OCI-LY1 (cell line): Measurements from ENCODE around the gene ANKRD42.

ENCODE experiments used
- EZH2 ChIP-seq: fragments of 200-600 bp; sonication (generic), shearing (Covaris generic); IDR thresholded peaks from 2 replicates; pipeline ENCODE4 v1.8.0; 2017; ENCODE audit warnings: borderline replicate concordance, mixed run types, mild to moderate bottlenecking, antibody characterized with exemption, low read length, moderate library complexity, mixed read lengths
- TF ChIP-seq, protein P1 (sequence below): fragments of 200-600 bp; sonication (generic), shearing (Covaris generic); IDR thresholded peaks from 2 replicates; pipeline ENCODE4 v1.5.1; 2017; ENCODE audit warnings: mild to moderate bottlenecking, antibody characterized with exemption, low read length, moderate library complexity, mixed read lengths

DNA sequence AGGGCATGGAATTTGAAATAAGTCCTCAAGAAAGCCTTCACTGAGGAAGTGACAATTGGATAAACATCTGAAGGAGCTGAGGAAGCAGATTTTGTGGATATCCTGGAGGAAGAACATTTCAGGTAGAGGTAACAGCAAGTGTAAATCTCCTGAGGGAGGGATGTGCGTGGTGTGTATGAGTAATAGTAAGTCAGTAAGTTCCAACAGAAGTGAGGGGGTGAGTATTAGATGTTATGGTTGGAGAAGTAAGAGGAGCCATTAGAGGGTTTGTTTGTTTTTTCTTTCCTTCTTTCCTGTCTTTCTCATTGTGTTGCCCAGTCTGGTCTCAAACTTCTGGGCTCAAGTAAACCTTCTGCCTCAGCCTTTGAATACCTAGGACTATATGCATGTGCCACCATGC is 29.0 kb downstream of the ANKRD42 start:
- TF ChIP-seq, protein P1, sequence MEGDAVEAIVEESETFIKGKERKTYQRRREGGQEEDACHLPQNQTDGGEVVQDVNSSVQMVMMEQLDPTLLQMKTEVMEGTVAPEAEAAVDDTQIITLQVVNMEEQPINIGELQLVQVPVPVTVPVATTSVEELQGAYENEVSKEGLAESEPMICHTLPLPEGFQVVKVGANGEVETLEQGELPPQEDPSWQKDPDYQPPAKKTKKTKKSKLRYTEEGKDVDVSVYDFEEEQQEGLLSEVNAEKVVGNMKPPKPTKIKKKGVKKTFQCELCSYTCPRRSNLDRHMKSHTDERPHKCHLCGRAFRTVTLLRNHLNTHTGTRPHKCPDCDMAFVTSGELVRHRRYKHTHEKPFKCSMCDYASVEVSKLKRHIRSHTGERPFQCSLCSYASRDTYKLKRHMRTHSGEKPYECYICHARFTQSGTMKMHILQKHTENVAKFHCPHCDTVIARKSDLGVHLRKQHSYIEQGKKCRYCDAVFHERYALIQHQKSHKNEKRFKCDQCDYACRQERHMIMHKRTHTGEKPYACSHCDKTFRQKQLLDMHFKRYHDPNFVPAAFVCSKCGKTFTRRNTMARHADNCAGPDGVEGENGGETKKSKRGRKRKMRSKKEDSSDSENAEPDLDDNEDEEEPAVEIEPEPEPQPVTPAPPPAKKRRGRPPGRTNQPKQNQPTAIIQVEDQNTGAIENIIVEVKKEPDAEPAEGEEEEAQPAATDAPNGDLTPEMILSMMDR, result no peak
- no peak for TF ChIP-seq EZH2
